ENCODE measurements around the gene CHD1. TPM values are rescaled to one million over a fixed set of nuclear protein-coding genes. Genes with fewer than 3 reads are reported as not detected.
A peak's percentile ranks its signal among the peaks of the same experiment; 100 is the strongest.

CHD1 gene
- total RNA-seq, 6 donors from 2014 or later, result 23.0 to 95.5 (median 42.0) TPM

- 89 to 95% methylated on average over 3 of the region's 3 CpGs for WGBS, 2 donors
- no peak for TF ChIP-seq POLR2AphosphoS5 (IDR thresholded peaks at IDR 0.05)
- TF ChIP-seq EP300 (IDR thresholded peaks at IDR 0.05), result no peak
- no peak for TF ChIP-seq POLR2A (IDR thresholded peaks at IDR 0.05)
- no peak for TF ChIP-seq CTCF (IDR thresholded peaks at IDR 0.05)
- DNase-seq, result no peak
These were observed 22.0 kb downstream of the CHD1 start for GRCh38 chr5:98906756-98907355.

GRCh38 chr5:98905857-98906688 lies 22.7 kb downstream of the CHD1 start:
- peaks cover 0 to 33% (median 5%) of the 10 kb centered on the region in 4 donors for H3K36me3 ChIP-seq
- H3K27ac ChIP-seq, result no peak overlapping the region
- WGBS, 2 donors, result 77 to 85% methylated on average over 3 of the region's 3 CpGs
- H3K9me3 ChIP-seq, result no peaks in the 10 kb centered on the region
- peaks cover 0 to 5% (median under 1%) of the 10 kb centered on the region in 4 donors for H3K4me1 ChIP-seq
- no peak overlapping the region for H3K4me3 ChIP-seq
- ATAC-seq (ENCODE audit: low FRiP score in 2 of 2) (peak in 1 of 2 donors; percentile 81), DNase-seq (no peak)
- TF ChIP-seq POLR2A (IDR thresholded peaks at IDR 0.05) (no peak), CTCF (IDR thresholded peaks at IDR 0.05) (peak; percentile 64 to 80 (median 69))
- no peaks in the 10 kb centered on the region for H3K27me3 ChIP-seq

More at GRCh38 chr5:98906756-98907355, 22.0 kb downstream of the CHD1 start:
- H3K27me3 ChIP-seq, result no peaks in the 10 kb centered on the region
- peaks cover 5 to 10% (median 7%) of the 10 kb centered on the region in 4 donors for H3K4me1 ChIP-seq
- no peak overlapping the region for H3K27ac ChIP-seq
- peaks cover 0 to 25% (median 4%) of the 10 kb centered on the region in 4 donors for H3K36me3 ChIP-seq
- no peaks in the 10 kb centered on the region for H3K9me3 ChIP-seq
- ATAC-seq (ENCODE audit: low FRiP score in 2 of 2), result no peak
- H3K4me3 ChIP-seq, result no peak overlapping the region

GRCh38 chr5:98904780-98905179 lies 24.0 kb downstream of the CHD1 start:
- Histone ChIP-seq H3K27ac (no peak overlapping the region), H3K27me3 (no peaks in the 10 kb centered on the region), H3K4me3 (no peak overlapping the region), H3K9me3 (no peaks in the 10 kb centered on the region), H3K4me1 (no peaks in the 10 kb centered on the region), H3K36me3 (peaks cover 12 to 46% (median 18%) of the 10 kb centered on the region in 4 donors)
- no peak for ATAC-seq (ENCODE audit: low FRiP score in 2 of 2)
- no peak for DNase-seq
- TF ChIP-seq POLR2A (IDR thresholded peaks at IDR 0.05) (no peak), CTCF (IDR thresholded peaks at IDR 0.05) (no peak), POLR2AphosphoS5 (IDR thresholded peaks at IDR 0.05) (no peak), EP300 (IDR thresholded peaks at IDR 0.05) (no peak)
- WGBS, 2 donors, result 90 to 93% methylated on average over 6 of the region's 6 CpGs

- Histone ChIP-seq H3K27me3 (no peaks in the 10 kb centered on the region), H3K4me1 (no peaks in the 10 kb centered on the region), H3K36me3 (peaks cover 24 to 66% (median 34%) of the 10 kb centered on the region in 4 donors), H3K27ac (no peak overlapping the region), H3K4me3 (no peak overlapping the region), H3K9me3 (no peaks in the 10 kb centered on the region)
- no peak for ATAC-seq (ENCODE audit: low FRiP score in 2 of 2)
- DNase-seq, result no peak
- 92 to 100% methylated on average over 1 of the region's 1 CpG for WGBS, 2 donors
- no peak for TF ChIP-seq POLR2AphosphoS5 (IDR thresholded peaks at IDR 0.05)
- TF ChIP-seq POLR2A (IDR thresholded peaks at IDR 0.05), result no peak
These were observed 26.1 kb downstream of the CHD1 start for GRCh38 chr5:98902733-98903132.

GRCh38 chr5:98899456-98899855 lies 29.4 kb downstream of the CHD1 start:
- TF ChIP-seq POLR2A (IDR thresholded peaks at IDR 0.05), result no peak
- no peak for TF ChIP-seq POLR2AphosphoS5 (IDR thresholded peaks at IDR 0.05)
- no peak for TF ChIP-seq CTCF (IDR thresholded peaks at IDR 0.05)
- TF ChIP-seq EP300 (IDR thresholded peaks at IDR 0.05), result no peak
- ATAC-seq (ENCODE audit: low FRiP score in 2 of 2) (no peak), DNase-seq (no peak)
- no peak overlapping the region for H3K4me3 ChIP-seq
- no peaks in the 10 kb centered on the region for H3K4me1 ChIP-seq
- H3K9me3 ChIP-seq, result no peaks in the 10 kb centered on the region
- H3K27me3 ChIP-seq, result no peaks in the 10 kb centered on the region
- H3K27ac ChIP-seq, result no peak overlapping the region
- H3K36me3 ChIP-seq, result peaks cover 33 to 98% (median 49%) of the 10 kb centered on the region in 4 donors

Data from upper lobe of left lung (tissue), 6 donors.